Tibial nerve (tissue), 4 donors: ENCODE results near the gene PRUNE1. TPM values are rescaled to one million over a fixed set of nuclear protein-coding genes. Genes with fewer than 3 reads are reported as not detected.

Experiments used
- DNase-seq, 2 donors: peaks; one replicate each; pipeline ENCODE4 v3.0.0-alpha.2; 2019; ENCODE audit warnings: low spot score in 2 of 2
- H3K27ac ChIP-seq, 4 donors: fragments of 200-600 bp; sonication (generic) in 3 of 4; one replicate each; pipeline ENCODE4 v1.5.1; 2017 to 2019; ENCODE audit warnings: mild to moderate bottlenecking in 1 of 4
- H3K27me3 ChIP-seq, 2 donors: fragments of 200-600 bp; sonication (generic) in 1 of 2; one replicate each; pipeline versions ENCODE4 v1.5.1 to v1.6.0; 2017 to 2019
- H3K36me3 ChIP-seq, 3 donors: fragments of 200-600 bp; sonication (generic); one replicate each; pipeline ENCODE4 v1.5.1; 2018 to 2019
- H3K4me1 ChIP-seq, 4 donors: fragments of 200-600 bp; sonication (generic) in 3 of 4; one replicate each; pipeline ENCODE4 v1.5.1; 2017 to 2019
- H3K4me3 ChIP-seq, 4 donors: fragments of 200-600 bp; sonication (generic) in 3 of 4; one replicate each; pipeline ENCODE4 v1.5.1; 2017 to 2019; ENCODE audit warnings: mild to moderate bottlenecking in 1 of 4, moderate library complexity in 1 of 4
- H3K9me3 ChIP-seq, 4 donors: fragments of 200-600 bp; sonication (generic) in 3 of 4; one replicate each; pipeline ENCODE4 v1.5.1; 2017 to 2019
- EP300 ChIP-seq, 2 donors: sonication (generic); formaldehyde crosslinking; IDR thresholded peaks; one replicate each; pipeline ENCODE4 v1.6.1; 2017; ENCODE audit warnings: antibody characterized with exemption in 2 of 2, mild to moderate bottlenecking in 1 of 2
- POLR2A ChIP-seq, 2 donors: fragments of 450-650 bp; IDR thresholded peaks; one replicate each; pipeline ENCODE4 v1.6.1; 2017; ENCODE audit warnings: antibody characterized with exemption in 2 of 2, mild to moderate bottlenecking in 2 of 2, moderate library complexity in 2 of 2
- WGBS, 2 donors: methylation state at CpG; one replicate each; pipeline ENCODE4 v1.1.5; 2018; 5-methylcytosine and 5-hydroxymethylcytosine counted together
- total RNA-seq, 4 donors: library from RNA; depleted of rRNA; stranded (reverse); fragments of >200 nt; gene quantifications; one replicate each; pipeline ENCODE4 v1.1.0, GENCODE V29; 2016
- TF ChIP-seq, protein P1 (sequence below), 5 experiments: fragments of 200-600 bp in 3 of 5; fragments of 450-650 bp in 2 of 5; sonication (generic) in 3 of 5; IDR thresholded peaks; one replicate each; pipeline ENCODE4 v1.5.1; 2016 to 2019; ENCODE audit warnings: antibody characterized with exemption in 5 of 5, mild to moderate bottlenecking in 3 of 5, moderate library complexity in 2 of 5

PRUNE1 gene
- total RNA-seq, 4 donors from 2014 or later, result 22.0 to 40.4 (median 28.5) TPM

DNA sequence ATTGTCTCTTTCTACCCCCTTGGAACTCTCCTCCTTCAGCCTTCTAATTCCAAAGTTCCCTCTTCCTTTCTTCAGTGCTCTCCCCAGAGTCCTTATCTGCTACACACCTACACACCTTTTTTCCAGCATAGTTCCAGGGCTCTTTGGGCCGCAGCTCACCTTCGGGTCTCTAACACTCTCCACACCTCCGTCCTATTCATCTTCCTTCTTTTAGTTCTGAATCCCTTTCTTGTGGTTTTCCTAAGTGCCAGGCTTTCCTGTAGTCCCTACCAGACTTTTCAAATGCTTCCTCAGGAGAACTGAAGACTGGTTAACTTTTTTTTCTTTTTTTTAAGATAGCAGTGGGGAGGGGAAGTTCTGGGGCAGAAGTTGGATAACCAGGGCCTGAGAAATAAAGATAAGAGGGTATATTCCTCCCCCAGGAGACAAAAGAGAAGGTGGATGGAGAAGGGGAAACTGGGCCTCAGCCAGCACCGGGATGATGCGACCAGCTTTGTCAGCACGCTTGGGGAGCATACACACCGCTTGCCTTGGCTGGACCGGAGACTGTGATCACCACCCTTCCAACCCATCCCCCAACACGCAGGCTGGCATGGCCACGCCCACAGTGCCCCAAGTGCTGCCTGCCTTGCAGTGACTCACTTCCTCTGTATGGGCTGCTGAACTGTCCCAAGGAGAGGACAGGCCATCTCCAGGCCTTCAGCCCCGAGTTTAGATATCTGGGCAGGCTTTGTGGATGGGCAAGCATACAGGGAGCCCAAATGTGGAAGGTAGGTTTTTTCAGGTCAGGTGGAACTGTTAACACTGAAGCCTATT, 31.2 kb upstream of the PRUNE1 start:
- Histone ChIP-seq H3K27ac (peak overlapping the region; percentile 46 to 98 (median 74)), H3K4me3 (peak overlapping the region in 1 of 4 donors; percentile 10), H3K9me3 (no peaks in the 10 kb centered on the region), H3K27me3 (no peaks in the 10 kb centered on the region), H3K4me1 (peaks cover 0 to 81% (median 41%) of the 10 kb centered on the region in 4 donors), H3K36me3 (no peaks in the 10 kb centered on the region)
- TF ChIP-seq POLR2A (IDR thresholded peaks at IDR 0.05) (peak; percentile 44), EP300 (IDR thresholded peaks at IDR 0.05) (peak; percentile 34 to 82)
- TF ChIP-seq, protein P1, sequence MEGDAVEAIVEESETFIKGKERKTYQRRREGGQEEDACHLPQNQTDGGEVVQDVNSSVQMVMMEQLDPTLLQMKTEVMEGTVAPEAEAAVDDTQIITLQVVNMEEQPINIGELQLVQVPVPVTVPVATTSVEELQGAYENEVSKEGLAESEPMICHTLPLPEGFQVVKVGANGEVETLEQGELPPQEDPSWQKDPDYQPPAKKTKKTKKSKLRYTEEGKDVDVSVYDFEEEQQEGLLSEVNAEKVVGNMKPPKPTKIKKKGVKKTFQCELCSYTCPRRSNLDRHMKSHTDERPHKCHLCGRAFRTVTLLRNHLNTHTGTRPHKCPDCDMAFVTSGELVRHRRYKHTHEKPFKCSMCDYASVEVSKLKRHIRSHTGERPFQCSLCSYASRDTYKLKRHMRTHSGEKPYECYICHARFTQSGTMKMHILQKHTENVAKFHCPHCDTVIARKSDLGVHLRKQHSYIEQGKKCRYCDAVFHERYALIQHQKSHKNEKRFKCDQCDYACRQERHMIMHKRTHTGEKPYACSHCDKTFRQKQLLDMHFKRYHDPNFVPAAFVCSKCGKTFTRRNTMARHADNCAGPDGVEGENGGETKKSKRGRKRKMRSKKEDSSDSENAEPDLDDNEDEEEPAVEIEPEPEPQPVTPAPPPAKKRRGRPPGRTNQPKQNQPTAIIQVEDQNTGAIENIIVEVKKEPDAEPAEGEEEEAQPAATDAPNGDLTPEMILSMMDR (IDR thresholded peaks at IDR 0.05), result peak in 1 of 5 experiments; percentile 13
- DNase-seq, result peak; percentile 60 to 80
- WGBS, 2 donors, result 38 to 44% methylated on average over 11 of the region's 11 CpGs

DNA sequence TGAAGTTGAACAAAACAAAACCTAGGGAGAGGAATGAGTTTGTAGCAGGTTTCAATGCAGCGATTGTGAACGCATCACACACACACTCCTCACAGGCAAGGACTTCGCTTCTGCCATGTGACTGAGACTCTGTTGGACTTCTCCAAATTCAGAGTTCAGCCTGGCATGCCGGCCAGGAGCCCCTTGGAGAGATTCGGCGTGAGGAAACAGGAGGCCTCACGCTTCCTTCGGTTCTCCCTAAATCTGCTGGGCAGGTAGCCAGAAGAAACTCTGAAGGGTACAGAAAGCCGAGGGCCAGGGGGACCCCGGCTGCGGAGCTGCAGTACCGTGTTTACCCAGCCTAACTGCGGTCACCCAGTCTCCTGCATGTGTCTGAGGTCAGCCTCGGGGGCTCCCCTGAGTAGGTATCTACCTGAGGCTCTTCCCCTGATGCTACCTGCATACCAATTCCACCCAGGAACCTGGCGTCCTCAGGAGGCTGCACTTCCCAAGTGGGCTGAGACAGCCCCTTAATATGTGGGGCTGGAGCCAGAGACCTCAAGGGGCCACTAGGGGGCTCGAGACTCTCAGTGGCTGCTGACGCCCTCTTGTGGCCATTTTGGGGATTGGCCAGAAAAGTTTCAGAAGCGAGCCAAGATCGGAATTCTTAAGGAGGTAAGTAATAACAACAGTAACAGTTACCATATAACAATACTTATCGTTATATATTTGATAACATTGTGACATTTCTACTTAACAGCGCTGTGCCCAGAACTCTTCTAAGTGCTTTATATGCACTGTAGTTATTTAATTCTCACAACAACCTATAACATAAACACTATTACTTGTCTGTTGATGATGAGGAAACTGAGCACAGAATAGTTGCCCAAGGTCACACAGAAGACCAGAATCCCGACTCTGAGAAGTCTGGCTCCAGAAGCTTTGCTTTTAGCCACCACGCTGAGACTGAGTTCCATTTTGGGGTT, 28.9 kb upstream of the PRUNE1 start:
- Histone ChIP-seq H3K4me1 (peaks cover 0 to 75% (median 29%) of the 10 kb centered on the region in 4 donors), H3K4me3 (peak overlapping the region in 2 of 4 donors; percentile 12 to 19), H3K27me3 (no peaks in the 10 kb centered on the region), H3K27ac (peak overlapping the region; percentile 10 to 98 (median 66)), H3K9me3 (no peaks in the 10 kb centered on the region), H3K36me3 (no peaks in the 10 kb centered on the region)
- 12 to 20% methylated on average over 22 to 23 of the region's 23 CpGs for WGBS, 2 donors
- TF ChIP-seq POLR2A (IDR thresholded peaks at IDR 0.05) (no peak), EP300 (IDR thresholded peaks at IDR 0.05) (peak in 1 of 2 donors; percentile 76)
- TF ChIP-seq, protein P1 (IDR thresholded peaks at IDR 0.05), result peak; percentile 99 to 100 (median 99)
- DNase-seq, result peak; percentile 91 to 99

DNA sequence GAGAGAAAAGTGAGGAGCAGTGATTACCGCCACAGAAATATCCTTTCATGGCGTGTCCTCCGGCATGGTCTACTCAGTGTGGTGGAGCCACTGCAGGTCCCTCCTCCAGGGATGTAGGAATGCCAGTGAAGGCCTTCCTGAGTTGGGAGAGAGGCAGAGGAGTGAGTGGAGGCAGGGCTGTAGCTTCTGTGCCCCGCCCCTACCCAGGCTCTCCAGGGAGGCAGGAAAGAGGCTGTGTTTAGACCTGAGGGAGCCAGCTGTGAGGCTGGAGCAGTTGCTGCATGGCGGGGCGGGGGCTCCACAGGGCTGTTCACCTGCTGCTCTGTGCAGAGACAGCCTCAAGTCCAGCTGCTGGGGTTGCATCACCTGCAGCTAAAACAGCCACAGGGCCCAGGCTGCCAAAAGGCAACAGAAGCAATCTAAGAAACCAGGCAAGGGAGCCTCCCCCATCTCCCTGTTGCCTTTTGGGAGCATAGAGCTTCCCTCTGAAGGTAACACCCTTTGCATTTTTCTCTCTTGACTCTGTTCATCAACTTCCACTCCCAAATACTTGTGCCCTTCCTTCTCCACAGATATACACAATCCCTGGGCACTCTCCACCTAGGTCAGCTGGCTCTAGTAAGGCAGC, 27.0 kb upstream of the PRUNE1 start:
- Histone ChIP-seq H3K36me3 (no peaks in the 10 kb centered on the region), H3K4me3 (no peak overlapping the region), H3K27ac (peak overlapping the region in 2 of 4 donors; percentile 32 to 60), H3K27me3 (no peaks in the 10 kb centered on the region), H3K4me1 (peaks cover 0 to 63% (median 29%) of the 10 kb centered on the region in 4 donors), H3K9me3 (no peaks in the 10 kb centered on the region)
- 76 to 86% methylated on average over 6 of the region's 6 CpGs for WGBS, 2 donors
- TF ChIP-seq POLR2A (IDR thresholded peaks at IDR 0.05) (no peak), EP300 (IDR thresholded peaks at IDR 0.05) (no peak)
- TF ChIP-seq, protein P1 (IDR thresholded peaks at IDR 0.05), result no peak
- no peak for DNase-seq

DNA sequence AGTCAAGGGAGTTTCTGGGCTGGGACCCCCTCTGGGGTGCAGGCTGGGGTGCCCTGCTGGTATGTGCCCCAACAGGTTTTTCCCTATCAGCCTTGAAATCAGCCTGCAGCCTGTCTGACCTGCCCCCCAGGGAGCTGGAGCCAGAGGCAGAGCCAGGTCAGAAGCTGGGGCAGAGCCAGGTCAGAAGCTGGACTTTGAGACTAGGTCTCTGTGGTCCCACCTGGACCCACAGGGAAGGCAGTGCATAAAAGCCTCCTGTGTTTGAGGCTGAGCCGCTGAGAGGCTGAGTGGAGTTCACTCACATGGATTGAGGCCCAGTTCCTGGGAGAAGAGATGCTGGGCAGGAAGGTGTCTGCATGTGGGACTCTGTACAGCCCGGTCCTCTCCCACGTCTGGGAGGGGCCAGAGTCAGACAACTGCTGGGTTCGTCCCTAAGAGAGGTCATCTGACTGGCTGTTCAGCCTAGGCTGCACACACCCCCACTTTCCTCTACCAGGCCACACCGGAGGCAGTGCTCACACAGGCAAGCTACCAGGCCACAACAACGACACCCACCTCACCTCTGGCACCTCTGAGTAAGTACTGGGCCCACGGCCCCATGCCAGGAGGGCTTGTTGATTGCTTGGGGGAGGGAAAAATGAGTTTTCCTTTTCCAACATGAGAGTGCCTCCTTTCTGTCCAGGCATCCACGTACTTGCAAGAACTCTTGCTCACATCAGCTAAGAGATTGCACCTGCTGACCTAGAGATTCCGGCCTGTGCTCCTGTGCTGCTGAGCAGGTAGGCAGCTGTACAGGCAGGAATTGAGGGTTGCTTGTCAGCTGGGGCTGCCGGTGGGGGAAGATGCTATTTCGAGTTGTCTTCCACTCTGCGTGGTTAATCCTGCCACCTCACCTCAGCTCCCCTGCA, 26.2 kb upstream of the PRUNE1 start, which contains the start of gene ANXA9:
Gene ANXA9 (plus strand): TSS at position 488 of the 908 bp plus-strand sequence. CDS start 814 bp downstream, outside the sequence.
- no peaks in the 10 kb centered on the region for H3K27me3 ChIP-seq
- peak in 1 of 2 donors; percentile 32 for TF ChIP-seq POLR2A (IDR thresholded peaks at IDR 0.05)
- no peak for TF ChIP-seq EP300 (IDR thresholded peaks at IDR 0.05)
- WGBS, 2 donors, result 59 to 63% methylated on average over 11 to 12 of the region's 12 CpGs
- no peak for DNase-seq
- H3K27ac ChIP-seq, result peak within 1 kb of the TSS in 2 of 4 donors; percentile 32 to 60
- H3K4me1 ChIP-seq, result peaks cover 0 to 55% (median 24%) of the 10 kb centered on the region in 4 donors
- H3K9me3 ChIP-seq, result no peaks in the 10 kb centered on the region
- no peaks in the 10 kb centered on the region for H3K36me3 ChIP-seq
- H3K4me3 ChIP-seq, result no peak within 1 kb of the TSS
